NK-92 (cell line): ENCODE data around the gene OR4D2.

ENCODE experiments used
- DNase-seq: peaks from one replicate; lab custom pipeline; 2025; ENCODE audit not compliant: unreplicated experiment; lab: John Stamatoyannopoulos, UW

The OR4D2 gene

GRCh38 chr17:58205936-58206335, 39.2 kb downstream of the OR4D2 start:
- no peak for DNase-seq

DNA sequence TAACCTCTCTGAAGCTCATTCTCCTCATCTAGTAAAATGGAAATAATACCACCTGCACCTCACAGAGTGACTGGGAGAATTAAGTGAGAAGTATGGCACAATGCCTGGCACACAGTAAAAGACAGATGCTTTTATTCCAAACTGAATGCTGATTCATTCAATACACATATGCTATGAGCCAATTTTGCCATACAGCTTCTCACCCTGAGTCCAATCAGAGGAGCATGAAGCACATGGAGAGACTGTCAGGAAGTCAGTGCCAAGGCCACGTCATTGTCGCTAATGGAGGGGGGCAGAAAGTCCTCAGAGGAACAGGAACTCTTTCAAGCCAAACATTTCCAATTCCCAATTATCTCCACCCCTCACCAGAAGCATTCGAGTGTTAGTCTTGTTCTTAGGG, 40.7 kb downstream of the OR4D2 start:
- no peak for DNase-seq

GRCh38 chr17:58208344-58208743, 41.6 kb downstream of the OR4D2 start:
- no peak for DNase-seq

DNA sequence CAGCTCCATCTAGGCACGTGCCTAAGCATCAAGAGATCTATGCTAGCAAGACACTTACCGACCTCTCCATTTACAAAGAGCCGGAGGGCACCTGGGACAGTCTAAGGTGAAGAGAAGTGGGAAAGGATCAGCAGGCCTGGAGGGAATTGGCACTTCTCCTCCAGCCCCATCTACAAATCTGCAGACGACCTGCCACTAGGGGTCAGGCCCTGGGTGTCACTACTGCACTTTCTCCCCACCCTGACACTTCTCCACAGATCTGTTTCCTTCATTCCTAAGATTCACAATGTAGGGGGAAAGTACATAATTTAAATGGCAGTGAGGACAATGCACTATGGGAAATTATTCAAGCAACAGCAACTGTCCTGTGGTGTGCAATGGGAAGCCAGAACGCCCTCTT, 44.1 kb downstream of the OR4D2 start:
- no peak for DNase-seq

DNA sequence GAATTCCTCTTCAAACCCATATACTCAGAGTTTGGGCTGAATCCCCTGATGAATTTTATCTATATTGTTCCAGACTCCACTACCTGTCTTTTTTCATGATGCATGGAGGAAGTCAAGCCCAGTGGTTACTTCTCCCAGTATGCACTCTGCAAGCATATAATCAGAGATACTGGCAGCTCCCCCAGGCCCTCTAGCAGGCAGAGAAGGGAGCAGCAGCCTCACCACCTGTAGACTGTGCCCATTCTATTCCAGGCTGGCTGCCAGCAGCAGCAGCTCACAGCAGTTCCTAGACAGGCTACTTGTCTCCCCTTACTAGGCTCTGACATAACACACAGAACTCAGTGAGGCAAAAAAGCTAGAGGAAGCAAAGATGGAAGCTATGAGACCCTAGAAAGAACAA, 48.9 kb downstream of the OR4D2 start:
- DNase-seq, result no peak

- no peak for DNase-seq
These were observed 51.0 kb downstream of the OR4D2 start for GRCh38 chr17:58217766-58218165.

DNA sequence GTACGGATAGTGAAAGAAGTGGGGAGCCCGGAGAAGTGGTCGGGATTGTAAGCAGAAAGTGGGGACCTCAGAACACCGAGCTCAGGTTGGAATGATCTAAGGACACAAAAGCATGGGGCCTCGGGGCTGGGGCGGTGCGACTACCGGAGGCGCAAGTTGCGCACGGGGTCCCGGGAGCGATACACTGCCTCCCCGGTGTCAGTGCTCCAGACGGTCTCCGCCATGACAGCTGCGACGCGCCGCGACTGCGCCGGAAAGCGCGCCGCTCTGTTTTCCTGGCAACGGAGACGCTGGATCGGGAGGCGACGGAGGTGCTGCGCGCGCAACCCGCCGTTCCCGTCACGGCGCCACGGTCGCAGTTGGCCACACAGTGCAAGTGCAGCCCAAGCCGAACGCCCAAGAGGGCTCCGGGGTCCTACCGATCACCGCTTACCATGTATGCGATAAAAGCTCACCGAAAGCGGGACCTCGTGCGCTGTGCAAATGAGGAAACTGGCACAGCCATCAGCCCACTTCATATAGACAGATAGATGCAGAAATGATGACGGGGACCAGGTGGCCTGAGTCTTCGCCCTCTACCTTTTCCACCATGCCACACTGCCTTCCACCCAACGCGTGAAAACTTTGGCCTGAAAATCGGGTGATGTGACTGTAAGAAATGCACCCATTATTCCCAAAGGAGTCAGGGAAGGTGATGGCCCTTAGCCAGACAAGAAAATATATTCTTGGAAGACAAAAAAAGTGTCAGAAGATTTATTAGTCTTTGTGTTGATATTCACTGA, 52.4 kb downstream of the OR4D2 start, which contains the start of gene MKS1:
Gene MKS1, minus strand, starts transcription at position 249 of the 782 bp plus-strand sequence. Its CDS starts 25 bp downstream, at position 224.
- DNase-seq, result peak; percentile 71

GRCh38 chr17:58219789-58220183, 53.0 kb downstream of the OR4D2 start:
- DNase-seq, result no peak
